Fibroblast of villous mesenchyme (primary cell): ENCODE results near the gene CYTH4. TPM values are rescaled to one million over a fixed set of nuclear protein-coding genes. Genes with fewer than 3 reads are reported as not detected.
"Not testable (repeated sequence)": the region's sequence is repeated elsewhere in the genome, so short reads cannot be mapped to it uniquely, and the experiment has no call there.

ENCODE experiments used
- DNase-seq: peaks from one replicate; pipeline ENCODE4 v3.0.0-alpha.2; 2010; ENCODE audit warnings: low read depth
- H3K4me3 ChIP-seq: 2 replicates; pipeline ENCODE4 v1.5.1; 2011; ENCODE audit warnings: low read depth, mild to moderate bottlenecking, low read length
- CTCF ChIP-seq: IDR thresholded peaks from 2 replicates; pipeline ENCODE4 v1.5.1; 2012; ENCODE audit warnings: low read depth, mild to moderate bottlenecking, low read length; ENCODE audit not compliant: insufficient read depth
- total RNA-seq: library from RNA; depleted of rRNA; stranded (reverse); fragments of >200 nt; gene quantifications from 2 replicates; pipeline ENCODE4 v1.2.3, GENCODE V29; 2012

CYTH4 gene
- total RNA-seq, 1 donor: under 0.01 TPM

- peak overlapping the region; percentile 17 for H3K4me3 ChIP-seq
- no peak for TF ChIP-seq CTCF
- DNase-seq: no peak
Observed at GRCh38 chr22:37325039-37325395, 42.7 kb downstream of the CYTH4 start.

- TF ChIP-seq CTCF: no peak
- no peak for DNase-seq
- H3K4me3 ChIP-seq: no peak overlapping the region
Observed at GRCh38 chr22:37326726-37327125, 44.4 kb downstream of the CYTH4 start.

DNA sequence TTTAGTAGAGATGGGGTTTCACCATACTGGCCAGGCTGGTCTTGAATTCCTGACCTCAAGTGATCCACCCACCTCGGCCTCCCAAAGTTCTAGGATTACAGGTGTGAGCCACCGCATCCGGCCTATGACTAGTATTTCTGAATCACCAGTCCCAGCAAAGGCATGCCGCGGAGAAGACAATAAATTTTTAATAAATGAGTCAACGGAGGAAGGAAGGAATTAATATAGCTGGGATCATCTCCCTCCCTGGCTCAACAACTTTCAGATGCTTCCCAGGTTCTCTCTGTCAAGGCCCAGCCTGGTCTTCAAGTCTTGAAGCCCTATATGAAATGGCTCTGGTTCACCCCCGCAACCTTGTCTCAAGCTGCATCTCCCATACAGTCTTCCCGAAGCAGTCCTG lies 45.7 kb downstream of the CYTH4 start:
- H3K4me3 ChIP-seq: no peak overlapping the region
- peak; percentile 58 for DNase-seq
- no peak for TF ChIP-seq CTCF

GRCh38 chr22:37328538-37329237 lies 46.4 kb downstream of the CYTH4 start:
- DNase-seq, H3K4me3 ChIP-seq: not testable (repeated sequence)

DNA sequence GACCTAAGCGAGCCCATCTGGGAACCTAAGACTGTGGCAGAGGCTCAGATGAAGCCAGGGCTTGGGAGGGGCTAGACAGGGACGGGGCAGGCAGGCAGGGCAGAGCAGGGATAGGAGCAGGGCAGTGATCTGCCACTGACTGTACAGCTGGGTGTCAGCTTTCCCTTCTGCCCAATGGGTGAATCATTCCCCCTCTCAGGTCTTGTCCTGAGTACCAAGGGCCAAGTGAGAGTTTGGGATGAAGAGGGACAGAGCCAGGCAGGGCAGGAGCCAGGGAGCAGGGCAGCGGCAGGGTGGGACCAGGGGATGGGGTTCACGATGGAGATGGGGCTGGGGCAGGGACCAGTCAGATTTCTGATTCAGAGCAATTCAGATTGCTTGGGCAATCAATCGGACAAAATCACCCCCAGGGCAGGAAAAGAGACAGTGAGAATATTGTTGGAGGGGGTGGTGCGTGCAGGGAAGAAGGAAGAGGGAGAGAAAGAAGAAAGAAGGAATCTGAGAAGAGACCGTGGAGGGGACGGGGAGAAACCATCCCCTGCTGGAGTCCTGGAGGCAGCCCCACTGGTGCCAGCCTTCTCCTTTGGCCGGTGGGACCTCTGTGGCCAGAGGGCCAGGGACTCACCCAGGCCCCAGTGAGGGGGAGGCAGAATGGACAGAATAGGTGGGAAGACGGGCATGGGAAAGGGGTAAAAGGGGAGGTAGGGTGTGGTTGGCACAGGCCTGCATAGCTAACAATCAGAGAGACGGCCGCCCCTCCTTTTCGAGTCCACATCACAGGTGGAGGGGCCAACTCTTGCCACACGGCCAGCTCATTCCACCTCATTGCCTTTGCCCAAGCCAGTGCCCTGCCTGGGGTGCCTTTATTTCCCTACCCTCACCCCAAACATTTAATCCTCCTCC lies 47.2 kb downstream of the CYTH4 start:
- DNase-seq: no peak
- no peak for TF ChIP-seq CTCF
- H3K4me3 ChIP-seq: no peak overlapping the region

DNA sequence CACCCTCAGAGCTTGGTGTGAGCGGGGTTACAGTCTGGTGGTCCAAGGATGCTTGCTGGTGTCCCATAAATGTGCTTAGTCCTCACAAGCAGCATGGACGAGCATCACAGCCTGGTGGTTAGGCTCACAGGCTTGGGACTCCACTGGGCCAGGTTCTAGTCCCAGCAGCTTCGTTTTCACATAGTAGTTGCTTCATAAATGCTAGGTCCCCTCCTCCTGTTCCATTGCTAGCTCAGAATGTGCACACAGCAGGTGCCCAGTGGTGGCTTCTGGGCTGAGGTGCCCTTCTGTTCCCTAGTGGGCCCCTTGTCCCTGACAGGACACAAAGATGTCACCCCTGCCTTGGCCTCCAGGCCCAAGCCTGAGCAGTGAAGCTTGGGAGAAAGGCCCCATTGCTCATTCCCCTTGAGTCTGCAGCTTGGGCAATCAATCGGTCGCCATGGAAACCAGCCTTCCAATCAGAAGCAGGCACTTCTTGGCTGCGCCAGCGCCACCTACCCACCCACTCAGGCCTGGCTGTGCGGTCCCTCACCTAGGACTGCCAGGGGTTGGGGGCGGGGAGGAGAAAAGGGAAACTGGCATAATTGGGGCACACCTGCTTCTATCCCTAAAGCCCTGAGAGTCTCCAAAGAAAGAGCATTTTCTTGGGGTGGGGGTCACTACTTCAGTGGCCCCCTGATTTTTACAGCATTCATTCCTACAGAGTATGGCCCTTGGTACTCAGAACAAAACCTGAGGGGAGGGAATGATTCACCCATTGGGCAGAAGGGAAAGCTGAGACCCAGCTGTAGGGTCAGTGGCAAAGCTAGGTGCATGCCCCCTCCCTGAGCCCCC lies 48.1 kb downstream of the CYTH4 start:
- TF ChIP-seq CTCF: peak; percentile 29
- DNase-seq: peak; percentile 76
- H3K4me3 ChIP-seq: no peak overlapping the region

- peak; percentile 51 for DNase-seq
- no peak overlapping the region for H3K4me3 ChIP-seq
Observed at GRCh38 chr22:37331034-37331428, 48.7 kb downstream of the CYTH4 start.

More at GRCh38 chr22:37331034-37331428, 48.7 kb downstream of the CYTH4 start:
- no peak for TF ChIP-seq CTCF
